Caki2 (cell line): ENCODE data around the gene POP4. TPM values are rescaled to one million over a fixed set of nuclear protein-coding genes. Genes with fewer than 3 reads are reported as not detected.

Experiments
- DNase-seq: peaks from one replicate; pipeline ENCODE4 v3.0.0-alpha.2; 2015; ENCODE audit warnings: low read depth
- in situ Hi-C: cut with HindIII; loops from 2 replicates; pipeline ENCODE4 v1.10.0; 2016; ENCODE audit warnings: low sequenced_read_pairs, low pct_unique_long_range_greater_than_20kb, mixed read lengths
- total RNA-seq: library from RNA; depleted of rRNA; stranded (reverse); fragments of >200 nt; shearing (Covaris generic); gene quantifications from 2 replicates; pipeline ENCODE4 v1.2.3, GENCODE V29; 2014; ENCODE audit warnings: low replicate concordance; rRNA removed

The POP4 gene
- total RNA-seq, 1 experiment from 2014 or later, result 190 TPM

- in situ Hi-C loops, result no loop called here
- DNase-seq, result peak; percentile 58
Observed at GRCh38 chr19:29665826-29666577, 59.9 kb downstream of the POP4 start.

Other genes starting within 250 kb of the POP4 start
- gene VSTM2B, start 80.3 kb upstream of the POP4 start, total RNA-seq, result not detected in 2 replicates
- gene PLEKHF1, start 59.2 kb downstream of the POP4 start, total RNA-seq, result 27.5 and 31.4 TPM in 2 replicates
- 20.9 and 49.2 TPM in 2 replicates for gene C19orf12, start 109.0 kb downstream of the POP4 start, total RNA-seq
- gene CCNE1, start 205.7 kb downstream of the POP4 start, total RNA-seq, result 24.0 and 33.0 TPM in 2 replicates